Mucosa of stomach (tissue), 1 donor: ENCODE measurements around the gene NEAT1.
A peak's percentile ranks its signal among the peaks of the same experiment; 100 is the strongest.

Experiments used
- H3K27me3 ChIP-seq: one replicate; pipeline ENCODE4 v1.7.0; 2013; ENCODE audit warnings: mild to moderate bottlenecking, low read length; ENCODE audit not compliant: control insufficient read depth, insufficient read depth
- H3K36me3 ChIP-seq: one replicate; pipeline ENCODE4 v1.7.0; 2013; ENCODE audit warnings: low read length; ENCODE audit not compliant: control insufficient read depth, insufficient read depth
- H3K4me1 ChIP-seq: one replicate; pipeline ENCODE4 v1.7.0; 2013; ENCODE audit warnings: mild to moderate bottlenecking, low read length; ENCODE audit not compliant: control insufficient read depth, insufficient read depth
- H3K4me3 ChIP-seq: one replicate; pipeline ENCODE4 v1.7.0; 2013; ENCODE audit warnings: low read length
- H3K9ac ChIP-seq: one replicate; pipeline ENCODE4 v1.7.0; 2013; ENCODE audit warnings: mild to moderate bottlenecking, low read length, moderate library complexity
- H3K9me3 ChIP-seq: one replicate; pipeline ENCODE4 v1.7.0; 2013; ENCODE audit warnings: mild to moderate bottlenecking, low read length, moderate library complexity; ENCODE audit not compliant: control insufficient read depth
- donor health status: Pancreatic carcinoma.

The NEAT1 gene

DNA sequence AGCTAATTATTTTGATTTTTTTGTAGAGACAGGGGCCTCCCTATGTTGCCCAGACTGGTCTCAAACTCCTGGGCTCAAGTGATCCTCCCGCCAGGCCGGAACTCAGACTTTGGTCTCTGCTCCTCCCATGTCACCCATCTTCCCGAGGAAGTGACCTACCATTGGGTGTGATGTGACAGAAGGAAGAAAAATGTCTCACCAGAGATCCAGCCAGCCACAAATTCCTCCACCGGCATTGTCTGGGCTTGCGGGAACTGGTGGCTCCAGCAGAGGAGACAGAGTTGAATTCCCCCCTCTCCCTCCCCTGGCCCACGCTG, 40.9 kb upstream of the NEAT1 start:
- Histone ChIP-seq H3K4me1 (peaks cover 40% of the 10 kb centered on the region), H3K27me3 (no peaks in the 10 kb centered on the region), H3K9me3 (no peaks in the 10 kb centered on the region), H3K36me3 (no peaks in the 10 kb centered on the region), H3K9ac (peak overlapping the region; percentile 88), H3K4me3 (peak overlapping the region; percentile 49)

GRCh38 chr11:65382033-65382803, 40.4 kb upstream of the NEAT1 start, which contains the start of gene SLC25A45:
TSS of gene SLC25A45 (minus strand) at chr11:65382646. CDS start at chr11:65381951, 695 bp downstream.
- peak within 1 kb of the TSS; percentile 88 for H3K9ac ChIP-seq
- peak within 1 kb of the TSS; percentile 58 for H3K4me3 ChIP-seq
- H3K9me3 ChIP-seq, result no peaks in the 10 kb centered on the region
- H3K36me3 ChIP-seq, result no peaks in the 10 kb centered on the region
- no peaks in the 10 kb centered on the region for H3K27me3 ChIP-seq
- peaks cover 40% of the 10 kb centered on the region for H3K4me1 ChIP-seq

DNA sequence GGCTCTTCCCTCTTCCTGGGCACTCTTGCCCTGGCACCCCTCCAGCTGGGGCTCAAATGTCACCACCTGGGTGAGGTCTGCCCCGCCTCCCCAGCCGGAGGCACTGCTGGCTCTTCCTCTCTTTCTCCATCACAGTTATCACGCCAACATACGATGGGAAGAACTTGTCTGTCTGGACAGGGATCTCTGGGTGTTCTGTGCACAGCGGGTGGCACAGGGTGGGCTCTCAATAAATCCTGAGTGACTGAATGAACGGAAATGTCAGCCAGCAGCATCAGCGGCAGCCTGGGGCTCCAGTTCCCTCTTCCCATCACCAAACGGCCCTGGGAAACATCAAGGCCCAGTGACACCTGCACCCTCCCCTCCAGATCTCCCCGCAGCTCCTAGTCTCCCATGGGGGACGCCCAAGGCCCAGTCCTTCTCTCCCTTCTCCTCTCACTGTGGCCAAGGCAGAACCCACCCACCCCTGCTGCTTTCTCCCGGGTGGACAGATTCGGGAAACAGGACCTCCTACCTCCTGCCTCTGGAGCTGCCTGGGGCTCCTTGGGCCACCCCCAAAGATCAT, 39.7 kb upstream of the NEAT1 start:
- no peaks in the 10 kb centered on the region for H3K36me3 ChIP-seq
- H3K9ac ChIP-seq, result peak overlapping the region; percentile 88
- H3K4me1 ChIP-seq, result peaks cover 38% of the 10 kb centered on the region
- H3K27me3 ChIP-seq, result no peaks in the 10 kb centered on the region
- peak overlapping the region; percentile 58 for H3K4me3 ChIP-seq
- H3K9me3 ChIP-seq, result no peaks in the 10 kb centered on the region

- Histone ChIP-seq H3K4me1 (peaks cover 43% of the 10 kb centered on the region), H3K4me3 (no peak overlapping the region), H3K9me3 (no peaks in the 10 kb centered on the region), H3K27me3 (no peaks in the 10 kb centered on the region), H3K36me3 (no peaks in the 10 kb centered on the region), H3K9ac (no peak overlapping the region)
These were observed 38.8 kb upstream of the NEAT1 start for GRCh38 chr11:65383778-65384177.

GRCh38 chr11:65384301-65384889, 38.2 kb upstream of the NEAT1 start:
- Histone ChIP-seq H3K36me3 (no peaks in the 10 kb centered on the region), H3K9ac (no peak overlapping the region), H3K27me3 (no peaks in the 10 kb centered on the region), H3K9me3 (no peaks in the 10 kb centered on the region), H3K4me3 (no peak overlapping the region), H3K4me1 (peaks cover 49% of the 10 kb centered on the region)

DNA sequence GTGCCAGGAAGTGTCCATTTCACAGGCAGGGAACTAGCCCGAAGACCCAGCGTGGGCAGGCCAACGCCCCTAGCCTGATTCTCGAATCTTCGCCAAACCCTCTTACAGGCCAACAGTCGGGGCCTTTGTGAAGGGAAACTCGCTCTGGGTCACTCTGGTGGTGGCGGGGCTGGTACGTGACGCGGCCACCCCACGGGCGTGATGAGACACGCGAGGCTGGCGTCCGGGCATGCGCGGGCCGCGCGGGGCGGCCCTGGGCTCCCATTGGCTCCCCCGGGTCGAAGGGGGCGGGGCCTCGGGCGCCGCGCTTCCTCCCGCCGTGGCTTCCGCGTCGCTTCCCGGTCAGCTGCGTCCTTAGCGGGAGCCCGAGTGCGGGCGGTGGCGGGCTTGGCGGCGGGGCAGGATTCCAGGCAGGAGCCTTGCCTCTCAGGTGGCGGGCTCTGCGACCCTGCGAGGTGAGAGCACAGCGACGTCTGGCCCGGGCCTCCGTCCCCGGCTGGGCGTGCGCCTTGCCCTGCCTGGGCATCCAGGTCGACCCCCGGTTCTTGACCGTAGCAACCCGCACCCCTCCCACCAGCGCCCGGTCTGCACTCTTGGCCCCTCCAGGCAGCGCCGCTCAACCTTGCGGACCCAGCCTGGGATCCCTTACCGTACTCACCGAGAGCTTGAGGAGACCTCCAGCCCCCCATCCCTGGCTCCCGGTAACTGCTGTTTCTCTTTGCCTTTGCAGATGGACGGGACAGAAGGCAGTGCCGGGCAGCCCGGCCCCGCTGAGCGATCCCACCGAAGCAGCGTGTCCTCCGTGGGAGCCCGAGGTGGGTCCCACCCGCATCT, 36.1 kb upstream of the NEAT1 start, which contains the start of gene FRMD8:
TSS of gene FRMD8 (plus strand) at position 331 of the 834 bp plus-strand sequence. CDS start at position 731, 400 bp downstream.
- Histone ChIP-seq H3K4me1 (peaks cover 46% of the 10 kb centered on the region), H3K9ac (peak within 1 kb of the TSS; percentile 87), H3K27me3 (no peaks in the 10 kb centered on the region), H3K4me3 (peak within 1 kb of the TSS; percentile 86), H3K9me3 (no peaks in the 10 kb centered on the region), H3K36me3 (no peaks in the 10 kb centered on the region)

DNA sequence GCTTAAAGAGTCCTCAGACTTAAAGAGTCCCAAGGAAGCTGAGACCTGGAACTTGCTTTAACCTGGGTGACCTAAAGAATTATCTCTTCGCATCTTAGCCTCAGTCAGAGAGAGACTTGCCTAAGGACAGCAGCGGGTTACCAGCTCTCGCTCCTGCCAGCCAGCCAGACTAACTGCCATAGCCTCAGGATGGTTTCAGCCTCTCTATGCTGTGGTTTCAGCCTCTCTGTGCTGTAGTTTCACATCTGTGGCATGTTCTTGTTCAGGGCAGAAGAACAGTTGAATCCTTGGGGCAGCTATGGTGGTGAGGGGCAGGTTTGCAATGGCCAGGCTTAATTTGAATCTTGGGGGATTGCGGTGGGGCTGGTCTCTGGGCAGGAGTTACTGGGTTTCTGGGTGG, 33.9 kb upstream of the NEAT1 start:
- H3K9ac ChIP-seq, result no peak overlapping the region
- H3K27me3 ChIP-seq, result no peaks in the 10 kb centered on the region
- H3K36me3 ChIP-seq, result no peaks in the 10 kb centered on the region
- H3K9me3 ChIP-seq, result no peaks in the 10 kb centered on the region
- no peak overlapping the region for H3K4me3 ChIP-seq
- H3K4me1 ChIP-seq, result peaks cover 27% of the 10 kb centered on the region

GRCh38 chr11:65389294-65389980, 33.2 kb upstream of the NEAT1 start:
- Histone ChIP-seq H3K36me3 (no peaks in the 10 kb centered on the region), H3K4me1 (peaks cover 27% of the 10 kb centered on the region), H3K27me3 (no peaks in the 10 kb centered on the region), H3K9ac (no peak overlapping the region), H3K4me3 (no peak overlapping the region), H3K9me3 (no peaks in the 10 kb centered on the region)

GRCh38 chr11:65390099-65390941, 32.3 kb upstream of the NEAT1 start:
- Histone ChIP-seq H3K27me3 (no peaks in the 10 kb centered on the region), H3K9ac (peak overlapping the region; percentile 22), H3K36me3 (no peaks in the 10 kb centered on the region), H3K4me3 (no peak overlapping the region), H3K9me3 (no peaks in the 10 kb centered on the region), H3K4me1 (peaks cover 27% of the 10 kb centered on the region)

- no peaks in the 10 kb centered on the region for H3K36me3 ChIP-seq
- H3K27me3 ChIP-seq, result no peaks in the 10 kb centered on the region
- peak overlapping the region; percentile 22 for H3K9ac ChIP-seq
- H3K9me3 ChIP-seq, result no peaks in the 10 kb centered on the region
- no peak overlapping the region for H3K4me3 ChIP-seq
- H3K4me1 ChIP-seq, result peaks cover 25% of the 10 kb centered on the region
These were observed 31.6 kb upstream of the NEAT1 start for GRCh38 chr11:65390996-65391395.
